Measurements from ENCODE around the gene KPNB1.

- no peak for TF ChIP-seq CTCF (IDR thresholded peaks at IDR 0.05)
- TF ChIP-seq HEYL (CRISPR knock-in tag; IDR thresholded peaks at IDR 0.05): no peak
- no peak for TF ChIP-seq POLR2A (IDR thresholded peaks at IDR 0.05; ENCODE audit: low read length)
- no peak for TF ChIP-seq SMC3 (IDR thresholded peaks at IDR 0.05)
- no peak for TF ChIP-seq REST (IDR thresholded peaks at IDR 0.05)
- no peak for TF ChIP-seq NR3C1 (IDR thresholded peaks at IDR 0.05)
- no peak for TF ChIP-seq MAZ (IDR thresholded peaks at IDR 0.05; ENCODE audit: borderline replicate concordance, low read depth, low read length)
- TF ChIP-seq USF2 (IDR thresholded peaks at IDR 0.05): no peak
Observed at GRCh38 chr17:47690121-47690520, 40.4 kb downstream of the KPNB1 start.

Data from A549 (cell line).